Activated gamma-delta T cell (primary cell): Measurements from ENCODE around the gene TNK2.
"Not testable (repeated sequence)": the region's sequence is repeated elsewhere in the genome, so short reads cannot be mapped to it uniquely, and the experiment has no call there.

Experiments
- DNase-seq: peaks from one replicate; lab custom pipeline; 2025; lab: John Stamatoyannopoulos, UW

TNK2 gene

DNA sequence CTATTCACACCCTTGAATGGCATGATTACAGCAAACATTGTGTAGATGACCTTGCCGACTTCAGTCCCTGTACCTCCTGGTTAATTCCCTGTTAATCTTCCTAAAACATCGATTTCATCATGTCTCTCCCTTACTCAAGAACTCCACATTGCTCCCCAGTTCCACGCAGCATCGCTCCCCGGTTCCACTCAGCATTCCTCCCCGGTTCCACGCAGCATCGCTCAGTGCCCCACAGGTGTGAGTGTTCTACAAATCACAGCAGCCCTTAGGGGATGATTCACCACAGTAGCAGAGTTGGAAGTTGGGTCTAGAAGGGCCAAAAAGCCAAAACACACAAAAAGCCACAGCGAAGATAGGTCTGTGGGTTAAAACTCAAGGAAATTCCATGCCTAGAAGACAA is 8.6 kb upstream of the TNK2 start:
- DNase-seq, result no peak

DNA sequence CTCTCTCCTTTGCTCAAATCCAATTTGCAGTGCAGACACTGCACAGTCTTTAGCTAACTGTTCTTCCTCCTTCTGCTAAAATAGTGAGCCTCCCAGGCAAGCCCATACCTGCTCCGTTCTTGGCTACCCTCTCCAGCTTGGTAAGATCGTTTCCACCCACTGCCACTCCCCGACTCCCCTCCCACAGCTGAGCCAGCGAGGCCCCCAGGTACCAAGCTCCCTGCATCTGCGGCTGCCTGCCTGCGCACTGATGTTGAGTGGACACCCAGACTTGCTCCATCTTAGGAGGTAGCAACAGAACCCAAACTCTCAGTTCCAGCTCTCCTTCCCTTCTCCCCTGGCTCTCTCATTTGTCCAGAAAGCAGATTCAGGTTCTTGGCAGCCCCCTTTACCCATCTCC is 7.9 kb upstream of the TNK2 start:
- no peak for DNase-seq

DNA sequence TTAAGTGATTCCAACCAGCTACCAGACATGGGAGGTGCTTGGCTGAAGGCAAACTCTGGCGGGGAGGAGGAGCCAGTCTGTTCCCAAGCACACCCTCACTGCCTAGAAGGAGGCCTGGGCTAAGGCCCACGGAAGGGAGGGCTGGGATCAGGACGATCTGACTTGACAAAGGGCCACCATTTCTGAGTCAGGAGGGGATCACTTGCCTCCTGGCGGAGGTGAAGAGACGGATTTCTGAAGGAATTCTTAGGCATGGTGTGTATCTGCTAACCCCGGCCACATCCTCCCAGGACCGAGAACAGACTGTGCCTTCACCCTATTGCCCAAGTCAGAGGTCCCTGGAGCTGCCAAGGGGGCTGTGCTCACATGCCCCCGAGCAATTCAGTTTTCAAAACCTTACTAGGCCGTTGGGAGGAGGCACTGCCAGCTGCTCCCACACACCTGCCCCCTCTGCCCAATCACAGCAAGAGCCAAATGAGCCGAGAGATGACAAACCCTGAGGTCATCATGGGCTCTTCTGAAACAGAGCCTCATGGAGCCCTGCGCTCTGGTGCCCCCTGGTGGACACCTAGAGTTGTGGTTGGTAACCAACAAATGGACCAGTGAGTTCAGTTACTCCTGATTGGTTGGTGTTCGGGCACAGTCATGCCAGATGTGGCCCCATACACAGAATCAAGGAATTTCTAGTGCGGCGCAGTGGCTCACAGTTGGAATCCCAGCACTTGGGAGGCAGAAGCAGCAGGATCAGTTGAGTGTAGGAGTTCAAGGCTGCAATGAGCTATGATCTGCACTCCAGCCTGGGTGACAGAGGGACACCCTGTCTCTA is 6.5 kb upstream of the TNK2 start:
- DNase-seq, result no peak

DNA sequence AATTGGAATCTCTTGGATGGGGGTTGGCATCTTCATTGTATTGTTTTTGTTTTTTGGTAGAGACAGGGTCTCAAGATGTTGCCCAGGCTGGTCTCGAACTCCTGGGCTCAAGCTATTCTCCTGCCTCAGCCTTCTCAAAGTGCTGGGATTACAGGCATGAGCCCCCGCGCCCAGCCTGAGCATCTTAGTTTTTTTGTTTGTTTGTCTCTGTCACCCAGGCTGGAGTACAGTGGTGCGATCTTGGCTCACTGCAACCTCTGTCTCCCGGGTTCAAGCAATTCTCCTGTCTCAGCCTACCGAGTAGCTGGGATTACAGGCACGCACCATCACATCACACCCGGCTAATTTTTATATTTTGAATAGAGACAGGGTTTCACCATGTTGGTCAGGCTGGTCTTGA is 5.8 kb upstream of the TNK2 start:
- not testable (repeated sequence) for DNase-seq

DNA sequence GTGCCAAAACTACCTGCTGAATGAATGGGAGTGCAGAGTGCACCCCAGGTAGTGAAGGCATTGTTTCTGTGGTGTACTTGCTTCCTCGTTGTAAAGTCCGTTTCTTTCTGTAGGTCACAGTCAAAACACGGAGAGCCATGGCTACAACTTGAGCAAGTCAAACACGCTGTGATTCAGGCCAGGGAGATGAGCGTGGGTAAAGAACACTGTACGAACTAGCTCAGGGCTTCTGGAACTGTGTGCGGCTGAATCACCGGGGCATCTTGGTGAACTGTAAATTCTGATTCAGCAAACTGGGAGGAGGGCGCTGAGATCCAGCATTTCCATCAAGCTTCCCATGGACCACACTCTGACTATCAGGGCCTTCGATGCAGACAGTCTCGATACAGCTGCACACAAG is 5.0 kb upstream of the TNK2 start:
- DNase-seq, result no peak

DNA sequence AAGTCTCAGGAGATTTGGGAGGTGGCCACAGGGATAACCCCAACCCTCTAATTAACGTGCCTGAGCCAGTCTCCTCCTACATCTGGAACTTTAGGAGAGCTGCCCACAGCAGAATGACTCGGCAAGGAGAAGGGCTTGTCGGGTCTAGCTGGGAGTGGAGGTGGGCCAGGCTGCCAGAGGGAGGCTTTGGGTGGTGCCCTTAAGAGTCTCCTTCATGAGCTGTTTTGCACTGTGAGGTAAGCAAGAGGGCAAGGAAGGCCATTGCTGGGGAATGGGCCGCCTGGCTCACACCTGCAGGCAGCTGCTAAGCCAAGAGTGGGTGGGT is 3.6 kb upstream of the TNK2 start:
- DNase-seq, result no peak

DNA sequence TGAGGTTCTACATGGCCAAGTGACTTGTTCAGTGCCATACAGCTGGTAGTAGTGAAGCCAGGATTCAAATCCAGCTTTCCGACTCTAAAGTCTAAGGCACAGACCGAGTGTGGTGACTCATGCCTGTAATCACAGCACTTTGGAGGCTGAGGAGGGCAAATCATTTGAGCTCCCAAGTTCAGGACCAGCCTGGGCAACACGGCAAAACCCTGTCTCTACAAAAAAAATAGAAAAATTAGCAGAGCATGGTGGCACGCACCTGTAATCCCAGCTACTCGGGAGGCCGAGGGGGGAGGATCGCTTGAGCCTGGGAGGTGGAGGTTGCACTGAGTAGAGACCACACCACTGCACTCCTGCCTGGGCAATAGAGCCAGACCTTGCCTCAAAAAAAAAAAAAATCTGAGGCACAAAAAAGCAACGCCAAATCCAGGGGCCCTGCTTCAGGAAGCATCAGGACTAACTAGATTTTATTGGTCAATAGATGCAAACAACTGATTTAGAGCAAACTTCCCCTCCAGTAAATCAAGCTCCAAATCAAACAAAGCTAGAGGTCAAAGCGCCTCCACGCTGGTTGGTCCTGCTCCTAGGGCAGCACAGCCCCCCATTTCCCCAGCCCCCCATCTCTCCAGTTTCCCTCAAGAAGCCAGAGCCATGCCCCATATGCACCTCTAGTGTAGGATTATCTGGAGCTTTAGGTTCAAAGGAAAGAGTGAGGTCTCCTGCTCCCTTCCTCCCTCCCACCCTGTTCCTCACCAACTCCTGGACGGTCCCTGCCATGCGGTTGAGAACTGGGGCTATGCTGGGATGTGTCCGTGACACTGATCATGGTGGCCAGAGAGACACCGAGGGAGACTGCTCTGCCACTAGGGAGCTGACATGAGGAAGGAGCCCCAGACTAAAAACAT is 2.9 kb upstream of the TNK2 start:
- no peak for DNase-seq

DNA sequence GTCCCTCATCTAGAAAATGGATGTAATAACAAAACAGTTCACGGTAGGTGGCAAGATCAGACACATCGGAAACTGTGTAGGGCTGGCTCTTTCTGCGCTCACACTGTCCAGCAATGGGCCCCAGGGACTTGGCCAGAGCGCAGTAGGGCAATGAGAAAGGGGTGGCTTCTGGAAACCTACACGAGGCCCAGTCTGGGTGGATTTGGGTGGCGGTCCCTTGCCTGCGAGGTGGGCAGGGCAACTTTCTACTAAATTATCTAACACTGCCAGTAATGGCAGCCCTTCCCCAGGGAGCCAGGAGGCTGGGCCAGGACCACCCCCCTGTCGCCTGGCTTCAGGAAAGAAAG is 2.1 kb upstream of the TNK2 start:
- DNase-seq, result no peak

DNA sequence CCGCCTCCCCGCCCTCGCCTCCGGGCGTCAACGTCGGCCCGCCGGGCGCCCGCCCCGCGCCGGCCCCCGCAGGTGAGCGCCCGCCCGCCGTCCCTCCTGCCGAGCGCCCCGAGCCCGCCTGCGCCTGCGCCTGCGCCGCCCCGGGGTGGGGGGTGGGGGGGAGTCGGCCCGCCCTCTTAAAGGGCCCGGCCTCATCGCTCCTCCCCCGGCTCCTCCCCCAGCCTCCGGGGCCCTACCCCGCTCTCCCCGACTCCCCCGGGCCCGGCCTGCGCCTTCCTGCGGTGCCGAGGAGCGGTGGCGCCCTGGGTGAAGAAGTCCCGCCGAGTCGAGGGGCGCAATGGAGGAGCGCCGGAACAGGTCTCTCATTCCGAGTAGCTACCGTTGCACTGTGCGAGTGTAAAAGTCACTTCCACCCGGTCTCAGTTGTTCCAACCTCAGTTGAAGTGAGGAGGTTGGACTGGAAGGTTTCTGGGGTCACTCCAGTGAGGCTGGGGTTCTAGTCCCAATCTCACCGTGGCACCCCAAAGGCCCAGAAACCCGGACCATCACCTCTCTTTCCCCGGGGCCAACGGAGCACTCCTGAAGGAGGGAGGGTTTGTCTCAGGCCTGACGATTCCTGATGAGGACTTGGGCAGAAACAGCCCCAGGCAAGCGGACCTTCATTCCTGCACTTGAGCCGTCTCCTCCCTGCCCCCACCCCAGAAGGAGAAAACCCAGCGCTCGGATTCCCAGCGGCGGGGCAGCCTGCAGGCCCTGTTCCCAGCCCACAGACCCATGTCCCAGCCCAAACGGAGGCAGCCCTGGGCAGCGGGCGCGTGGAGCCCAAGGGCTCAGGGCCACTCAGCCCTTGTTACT is 1.5 kb upstream of the TNK2 start:
- peak; percentile 85 for DNase-seq

DNA sequence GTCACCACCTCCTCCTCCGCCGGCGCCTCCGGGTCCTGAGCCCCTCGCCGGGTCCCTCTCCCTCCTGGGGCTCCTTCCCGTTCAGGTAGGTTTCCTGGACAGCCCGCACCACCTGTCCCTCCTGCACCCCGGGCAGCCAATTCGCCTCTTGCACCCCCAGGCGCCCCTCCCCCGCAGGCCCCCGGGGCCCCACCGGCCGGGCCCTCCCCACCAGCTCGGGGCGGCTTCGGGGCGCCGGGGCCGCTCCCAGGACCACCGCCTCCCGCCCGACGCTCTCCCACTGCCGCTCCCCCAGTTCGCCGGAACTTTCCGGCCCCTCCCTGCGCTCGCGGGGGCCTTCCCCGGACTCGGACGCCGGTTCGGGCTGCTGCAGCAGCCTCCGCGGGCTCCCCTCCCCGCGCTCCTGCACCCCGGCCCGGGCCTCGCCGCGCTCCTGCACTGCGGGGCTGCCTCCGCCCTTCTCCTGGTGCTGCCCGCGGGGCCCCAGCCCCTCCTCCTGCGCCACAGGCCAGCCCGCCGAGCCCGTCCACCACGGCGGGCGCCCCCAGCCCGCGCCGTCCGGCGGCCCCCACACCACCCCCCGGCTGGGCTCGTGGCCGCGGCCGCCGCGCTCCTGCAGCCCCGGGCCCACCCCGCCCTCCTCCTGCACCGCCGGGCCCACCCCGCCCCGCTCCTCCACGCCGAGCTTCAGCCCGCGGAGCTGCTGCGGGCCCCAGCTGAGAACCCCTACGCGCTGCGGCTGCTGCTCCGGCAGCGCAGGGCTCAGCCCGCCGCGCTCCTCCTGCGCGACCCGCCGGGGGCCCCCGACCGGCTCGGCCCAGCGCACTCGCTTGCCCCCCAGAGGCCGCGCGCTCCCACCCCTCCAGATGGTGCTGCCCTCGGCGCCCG is 587 bp upstream of the TNK2 start:
- peak; percentile 40 for DNase-seq

DNA sequence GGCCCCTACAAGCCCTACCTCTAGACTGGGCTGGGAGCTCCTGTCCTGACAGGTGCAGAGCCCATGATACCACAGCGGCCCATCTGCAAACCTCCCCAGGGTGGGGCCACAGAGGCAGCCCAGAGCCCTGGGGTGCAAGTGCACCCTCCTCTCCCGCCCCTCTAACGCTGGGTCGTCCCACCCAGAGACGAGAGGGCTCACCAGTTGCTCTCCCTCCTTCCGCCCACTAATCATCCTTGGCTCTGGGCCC is 742 bp downstream of the TNK2 start:
- DNase-seq, result peak; percentile 28

DNA sequence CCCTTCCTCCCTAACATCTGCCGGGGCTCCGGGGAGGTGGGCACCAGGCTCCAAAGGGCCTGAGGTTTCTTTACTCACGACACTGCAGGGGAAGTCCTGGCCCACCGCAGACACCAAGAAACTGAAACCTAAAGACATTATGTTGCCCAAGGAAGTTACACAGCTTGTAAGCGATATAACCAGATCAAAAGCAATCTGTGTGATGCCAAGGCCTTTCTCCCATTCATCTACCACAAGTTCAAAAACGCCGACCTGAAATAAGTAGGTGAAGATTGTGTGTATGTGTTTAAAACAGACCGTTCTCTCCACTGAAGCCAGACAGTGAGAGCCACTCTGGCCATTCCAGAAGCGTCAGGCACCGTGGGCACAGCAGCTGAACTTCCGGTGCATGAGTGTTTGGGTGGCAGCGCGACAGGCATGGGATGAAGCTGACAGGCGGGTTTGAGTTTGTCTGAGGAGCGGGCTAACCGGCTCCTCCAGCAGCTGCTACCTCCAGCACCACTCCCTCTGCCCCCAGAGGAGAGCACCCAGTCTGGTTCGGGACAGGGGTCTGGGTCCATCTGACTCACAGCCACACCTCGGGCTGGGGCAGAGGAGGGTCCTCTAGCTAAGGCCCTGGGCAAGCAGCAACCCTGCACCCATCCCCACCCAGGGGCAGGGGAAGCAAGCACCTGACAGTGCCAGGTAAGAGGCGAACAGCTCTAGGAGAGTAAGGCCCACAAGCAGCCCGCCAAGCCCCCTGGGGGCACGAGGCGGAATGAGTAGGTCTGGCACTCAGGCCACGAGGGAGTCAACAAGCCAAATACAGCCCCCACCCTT is 1.3 kb downstream of the TNK2 start:
- peak; percentile 37 for DNase-seq

DNA sequence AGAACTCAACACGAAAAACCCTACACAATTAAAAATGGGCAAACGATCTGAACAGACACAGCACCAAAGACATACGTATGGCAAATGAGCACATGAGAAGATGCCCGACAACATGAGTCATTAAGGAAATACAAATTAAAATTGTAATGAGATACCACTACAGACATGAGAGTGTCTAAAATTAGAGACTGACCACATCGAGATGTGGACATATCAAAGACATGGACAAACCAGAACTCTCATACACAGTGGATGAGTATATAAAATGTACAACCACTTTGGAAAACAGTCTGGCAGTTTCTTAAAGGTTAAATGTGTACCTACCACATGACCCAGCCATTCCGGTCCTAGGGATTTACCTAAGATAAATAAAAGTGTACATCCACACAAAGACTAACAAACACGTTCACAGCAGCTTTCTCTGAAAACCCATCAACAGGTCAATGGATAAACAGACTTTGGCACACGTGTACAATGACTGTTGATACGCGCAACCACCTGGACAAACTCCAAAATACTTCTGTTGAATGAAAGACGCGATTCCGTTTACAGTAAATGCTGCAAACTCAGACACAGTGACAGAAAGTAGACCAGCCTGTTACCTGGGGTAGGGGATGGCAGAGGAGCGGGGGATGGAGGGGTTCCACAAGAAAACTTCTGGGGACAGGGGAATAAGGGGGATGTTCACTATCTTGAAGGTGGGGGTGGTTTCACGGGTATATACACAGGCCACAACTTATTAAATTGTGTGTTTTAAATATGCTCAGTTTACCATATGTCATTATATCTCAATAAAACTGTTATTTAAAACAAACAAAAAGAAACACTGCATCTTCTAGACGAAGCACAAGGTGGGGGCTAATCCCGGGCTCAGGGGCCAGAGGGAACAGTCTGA is 2.1 kb downstream of the TNK2 start:
- no peak for DNase-seq

DNA sequence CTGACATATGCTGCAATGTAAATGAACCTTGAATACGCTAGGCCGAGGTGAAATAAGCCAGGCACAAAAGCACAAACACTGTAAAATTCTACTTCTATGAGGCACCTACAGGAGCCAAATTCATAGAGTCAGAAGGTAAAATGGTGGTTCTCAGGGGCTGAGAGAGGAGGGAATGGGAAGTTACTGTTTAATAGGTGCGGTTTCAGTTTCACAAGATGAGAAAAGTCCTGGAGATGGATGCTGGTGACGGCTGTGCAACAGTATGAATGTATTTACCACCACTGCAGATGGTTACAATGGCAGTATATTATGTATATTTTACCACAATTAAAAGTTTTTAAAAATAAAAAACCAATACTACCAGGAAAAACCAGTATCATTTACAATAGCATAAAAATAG is 4.0 kb downstream of the TNK2 start:
- no peak for DNase-seq

DNA sequence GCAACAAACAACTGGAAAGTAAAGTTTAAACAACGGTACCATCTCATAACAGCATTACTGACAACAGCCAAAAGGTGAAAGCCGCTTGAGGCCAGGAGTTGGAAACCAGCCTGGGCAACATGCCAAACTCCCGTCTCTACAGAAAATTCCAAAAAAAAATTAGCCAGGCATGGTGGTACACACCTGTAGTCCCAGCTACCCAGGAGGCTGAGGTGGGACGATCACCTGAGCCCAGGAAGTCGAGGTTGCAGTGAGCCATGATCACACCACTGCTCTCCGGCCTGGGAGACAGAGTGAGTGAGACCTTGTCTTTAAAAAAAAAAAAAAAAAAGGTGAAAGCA is 4.4 kb downstream of the TNK2 start:
- DNase-seq, result no peak

DNA sequence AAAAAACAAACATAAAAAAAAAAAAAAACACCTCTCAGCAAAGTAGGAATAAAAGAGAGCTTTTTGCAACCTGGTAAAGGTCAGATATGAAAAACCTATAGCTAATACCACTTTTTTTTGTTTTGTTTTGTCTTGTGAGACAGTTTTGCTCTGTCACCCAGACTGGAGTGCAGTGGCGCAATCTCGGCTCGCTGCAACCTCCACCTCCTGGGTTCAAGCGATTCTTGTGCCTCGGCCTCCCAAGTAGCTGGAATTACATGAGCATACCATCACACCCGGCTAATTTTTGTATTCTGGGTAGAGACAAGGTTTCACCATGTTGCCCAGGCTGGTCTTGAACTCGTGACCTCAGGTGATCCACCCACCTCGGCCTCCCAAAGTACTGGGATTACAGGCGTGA is 5.7 kb downstream of the TNK2 start:
- DNase-seq, result not testable (repeated sequence)

DNA sequence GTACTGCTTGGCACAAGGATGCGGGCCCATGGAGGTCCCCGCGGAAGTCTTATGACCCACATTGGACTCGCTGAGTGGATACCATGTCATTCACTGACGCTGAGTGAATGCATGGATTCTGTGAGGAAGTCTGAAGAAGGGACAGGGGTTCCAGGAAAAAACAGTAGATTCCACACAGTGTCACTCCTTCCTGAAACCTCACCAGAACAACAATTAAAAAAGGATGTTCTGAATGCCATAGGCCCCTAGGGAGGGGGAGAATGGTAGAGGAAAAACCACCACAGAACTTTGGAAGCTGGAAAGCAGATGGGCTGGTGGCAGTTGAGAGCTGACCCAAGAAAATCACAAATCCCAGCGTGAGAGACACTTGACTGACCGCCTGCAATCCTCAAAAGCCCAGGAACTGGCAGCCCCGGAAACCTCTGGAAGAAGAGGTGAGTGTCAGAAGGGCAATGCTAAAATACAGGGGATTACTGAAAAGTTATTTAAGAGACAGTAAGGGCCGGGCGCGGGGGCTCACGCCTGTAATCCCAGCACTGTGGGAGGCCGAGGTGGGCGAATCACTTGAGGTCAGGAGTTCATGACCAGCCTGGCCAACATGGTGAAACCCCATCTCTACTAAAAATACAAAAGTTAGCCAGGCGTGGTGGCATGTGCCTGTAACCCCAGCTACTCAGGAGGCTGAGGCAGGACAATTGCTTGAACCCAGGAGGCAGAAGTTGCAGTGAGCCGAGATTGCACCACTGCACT is 6.3 kb downstream of the TNK2 start:
- not testable (repeated sequence) for DNase-seq

DNA sequence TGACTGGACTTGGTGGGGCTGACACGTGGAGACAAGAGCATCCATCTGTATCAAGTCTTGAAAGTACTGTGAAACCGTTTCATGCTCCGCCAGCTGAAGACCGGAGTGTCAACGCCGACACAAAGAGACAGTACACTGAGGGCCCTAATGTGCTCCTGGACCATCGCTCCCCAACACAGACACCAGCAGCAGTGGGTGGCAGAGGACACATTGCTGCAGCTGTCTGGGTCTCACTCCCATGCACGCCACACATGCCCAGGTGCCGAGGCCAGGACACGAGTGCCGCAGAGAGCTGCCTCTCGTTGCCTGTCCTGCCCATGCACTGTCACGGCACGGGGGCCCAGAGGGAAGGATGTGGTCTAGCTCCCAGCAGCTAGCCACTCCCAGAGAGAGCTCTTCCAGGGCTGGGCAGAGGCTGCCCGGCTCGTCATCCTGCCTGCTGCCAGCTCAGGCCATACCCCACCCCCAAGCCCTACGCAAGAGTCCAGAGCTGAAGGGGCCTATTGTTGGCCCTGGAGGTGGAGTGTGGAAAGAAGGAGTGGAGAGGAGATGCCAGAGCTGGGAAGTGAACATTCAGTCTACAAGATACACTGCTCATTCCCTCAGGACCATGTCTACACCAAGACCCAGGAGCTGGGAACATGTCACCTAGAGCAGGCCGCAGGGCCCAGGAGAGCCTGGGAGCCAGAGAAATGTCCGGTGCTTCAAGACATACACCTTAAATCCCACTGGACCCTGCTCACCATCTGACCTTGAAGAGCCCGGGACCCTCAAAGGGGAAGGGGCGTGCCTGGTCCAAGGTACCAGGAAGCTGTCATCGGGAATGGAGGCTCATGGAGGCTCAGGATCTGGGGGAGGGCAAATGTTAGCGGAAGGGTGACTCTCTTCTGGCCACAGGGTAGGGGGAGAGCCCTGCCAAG is 7.7 kb downstream of the TNK2 start:
- DNase-seq, result no peak
